CD4-positive, alpha-beta T cell treated with Interleukin-15 for 4 hours (primary cell): ENCODE results near the gene ZFHX2.

Experiments
- DNase-seq: peaks from one replicate; pipeline ENCODE4 v3.0.0-alpha.2; 2020; ENCODE audit warnings: low spot score

The ZFHX2 gene

DNA sequence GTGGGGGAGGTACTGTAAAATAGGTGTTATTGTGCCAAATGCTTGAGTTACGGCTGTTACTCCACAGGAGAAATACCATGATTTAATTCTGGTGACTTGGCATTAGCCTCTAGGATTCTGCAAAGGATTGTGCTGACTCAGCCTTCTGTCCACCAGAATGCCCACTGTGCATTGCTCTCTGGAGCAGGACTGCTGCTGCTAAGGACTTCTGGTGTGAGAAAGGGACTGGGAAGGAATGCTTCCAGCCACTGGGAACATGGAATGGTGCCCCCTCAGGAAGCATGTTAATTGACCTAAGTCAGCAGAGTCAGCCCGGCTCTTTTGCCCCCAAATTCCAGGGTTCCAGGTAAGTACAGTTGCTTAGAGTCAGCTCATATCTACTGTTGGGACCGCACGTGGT, 32.9 kb downstream of the ZFHX2 start:
- no peak for DNase-seq

GRCh38 chr14:23517650-23518326, 33.8 kb downstream of the ZFHX2 start:
- DNase-seq = no peak

DNA sequence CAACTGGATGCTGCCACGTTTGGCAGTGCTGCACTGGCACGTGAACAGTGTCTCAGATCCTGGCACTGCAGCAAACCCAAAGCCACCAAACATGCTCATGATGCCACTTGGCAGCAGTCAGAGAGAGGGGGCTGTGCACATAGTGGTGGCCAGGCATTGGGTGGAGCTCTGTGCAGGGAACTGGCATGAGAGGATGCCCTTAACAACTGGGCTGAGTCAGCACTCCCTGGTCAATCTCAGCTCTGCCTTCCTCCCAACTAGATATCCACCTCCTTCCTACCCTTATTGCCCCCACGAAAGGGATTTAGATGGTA, 37.0 kb downstream of the ZFHX2 start:
- DNase-seq = no peak

GRCh38 chr14:23513818-23514643, 37.5 kb downstream of the ZFHX2 start:
- no peak for DNase-seq

GRCh38 chr14:23513005-23513817, 38.4 kb downstream of the ZFHX2 start:
- DNase-seq = no peak

DNA sequence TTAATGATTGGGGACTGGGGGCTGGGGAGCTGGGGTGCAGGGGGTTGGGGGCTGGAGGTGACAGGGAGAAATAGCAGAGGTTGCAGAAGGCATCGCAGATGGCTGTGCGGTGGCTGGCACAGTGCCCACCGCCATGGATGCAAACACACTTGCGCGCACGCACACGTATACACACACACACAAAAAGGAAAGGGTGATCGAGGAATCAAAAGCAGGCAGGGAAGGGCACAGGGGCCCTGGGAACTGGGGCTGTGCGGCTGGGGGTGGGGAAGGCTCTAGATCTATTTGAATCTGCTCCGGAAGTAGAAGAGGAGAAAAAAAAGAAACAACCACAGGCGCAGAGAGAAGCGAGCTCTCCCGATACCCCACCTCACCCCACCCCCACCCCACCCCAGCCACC, 39.4 kb downstream of the ZFHX2 start:
- no peak for DNase-seq

DNA sequence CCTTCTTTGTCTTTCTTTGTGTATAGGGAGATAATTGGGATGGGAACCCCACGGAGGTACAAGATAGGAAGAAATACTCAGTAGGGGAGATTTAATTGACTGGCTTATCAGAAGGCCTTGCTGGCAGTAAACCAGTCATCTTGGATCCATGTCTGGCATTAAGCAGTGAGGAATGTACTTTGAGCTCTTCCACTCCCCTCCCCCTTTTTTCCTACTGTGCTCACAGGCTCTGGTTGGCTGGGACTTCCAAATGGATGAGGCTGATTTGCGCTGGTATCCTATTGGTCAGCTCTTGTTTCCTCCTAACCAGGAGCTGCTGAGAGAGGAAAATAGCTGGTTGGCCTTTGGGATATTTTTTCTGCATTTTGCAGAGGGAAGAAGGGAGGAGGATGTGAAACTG, 57.3 kb downstream of the ZFHX2 start:
- no peak for DNase-seq

DNA sequence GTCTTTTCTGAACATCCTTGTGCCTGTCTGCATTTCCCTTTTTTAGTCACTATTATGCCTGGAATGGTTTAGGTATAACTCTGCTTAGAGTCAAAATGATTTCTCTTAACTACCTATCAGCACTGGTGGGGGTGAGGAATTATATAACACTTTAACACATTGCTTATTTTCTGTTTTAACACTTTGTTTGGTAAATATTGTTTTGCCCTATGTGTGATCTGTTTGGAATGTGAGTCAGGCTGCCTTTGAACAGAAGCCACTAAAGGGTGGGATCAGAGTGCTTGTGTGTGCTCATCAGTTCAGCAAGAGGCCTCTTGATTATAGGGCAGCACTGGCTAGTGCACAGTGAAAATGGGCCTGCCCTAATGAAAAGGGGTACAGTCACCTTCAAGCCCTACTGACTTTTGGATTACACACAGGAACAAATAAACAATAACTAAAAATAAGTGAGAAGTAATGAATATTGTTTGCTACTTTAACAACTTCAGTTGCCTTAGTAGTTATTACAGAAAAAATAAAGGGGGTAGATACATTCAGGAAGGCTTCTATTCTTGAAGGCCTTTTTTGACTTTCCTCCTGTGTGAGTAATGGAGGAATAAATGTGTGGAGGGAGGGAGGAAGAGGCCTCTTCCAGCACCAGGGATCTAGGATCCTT, 58.8 kb downstream of the ZFHX2 start:
- no peak for DNase-seq

DNA sequence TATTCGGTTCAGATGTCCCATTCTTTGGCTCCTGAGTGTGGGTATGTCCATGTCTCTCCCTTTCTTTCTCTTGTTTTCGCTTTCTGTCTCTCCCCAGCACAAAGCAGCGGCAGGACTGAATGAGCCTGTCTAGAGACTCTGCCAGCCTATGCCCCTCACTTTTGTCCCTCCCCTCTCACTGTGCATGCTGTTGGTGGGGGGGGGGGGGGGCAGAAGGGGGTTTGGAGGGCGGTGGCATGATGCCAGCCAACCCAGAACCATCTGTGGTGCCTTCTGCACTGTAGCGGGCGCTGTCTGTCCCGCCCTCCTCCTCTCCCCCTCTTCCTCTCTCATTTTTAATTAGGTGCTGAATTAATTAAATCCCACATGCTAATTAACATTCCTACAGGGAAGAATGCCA, 64.3 kb downstream of the ZFHX2 start:
- DNase-seq = no peak

- DNase-seq = no peak
Measured at GRCh38 chr14:23486036-23486435, 65.5 kb downstream of the ZFHX2 start.

DNA sequence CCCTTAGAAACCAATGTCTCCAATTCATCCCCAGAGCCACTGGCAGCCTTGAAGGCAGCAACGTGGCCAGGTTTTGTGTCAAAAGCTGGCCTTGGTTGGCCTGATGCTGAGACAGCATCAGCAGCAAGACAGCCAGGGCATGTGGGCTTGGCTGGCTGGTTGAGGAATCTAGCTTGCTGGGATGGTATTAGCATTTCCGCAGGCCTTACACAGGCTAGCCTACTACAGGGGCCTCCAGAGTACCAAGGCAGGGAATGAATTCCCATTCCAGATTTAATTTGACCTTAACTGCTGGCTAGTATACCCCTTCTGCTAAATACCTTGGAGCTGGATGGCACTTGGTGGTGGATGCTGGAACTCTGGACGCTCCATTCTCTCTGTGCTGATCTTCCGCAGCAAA, 66.2 kb downstream of the ZFHX2 start:
- DNase-seq = no peak

DNA sequence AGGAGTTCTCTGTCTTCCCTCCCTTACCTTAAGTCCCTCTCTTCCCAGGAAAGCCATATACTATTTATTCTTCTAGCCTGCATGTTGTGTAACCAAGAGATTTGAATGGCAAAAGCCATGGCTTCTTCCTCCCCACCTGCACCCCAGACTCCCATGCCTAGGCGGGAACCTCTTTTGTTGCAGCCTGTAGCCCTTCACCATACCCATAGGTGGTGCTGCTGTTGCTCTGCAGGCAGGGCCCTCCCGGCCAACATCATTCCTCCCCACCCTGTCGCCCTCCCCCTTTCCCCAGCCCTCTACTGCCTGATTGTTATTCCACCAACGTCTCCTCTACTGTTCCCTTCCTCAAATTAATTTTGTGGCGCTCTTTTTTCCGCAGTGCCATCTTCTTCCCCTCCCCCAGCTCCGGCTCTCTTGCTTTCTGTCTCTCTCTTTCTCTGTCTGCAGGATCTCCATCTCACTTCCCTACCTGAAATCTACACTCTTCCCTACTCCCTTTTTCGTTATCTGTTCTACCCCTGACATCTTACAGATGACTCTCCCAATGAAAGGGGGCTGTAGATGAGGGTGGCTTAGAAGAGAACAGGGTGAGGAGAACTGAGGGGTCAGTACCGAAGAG, 68.2 kb downstream of the ZFHX2 start:
- no peak for DNase-seq

GRCh38 chr14:23482823-23483148, 68.8 kb downstream of the ZFHX2 start:
- no peak for DNase-seq

DNA sequence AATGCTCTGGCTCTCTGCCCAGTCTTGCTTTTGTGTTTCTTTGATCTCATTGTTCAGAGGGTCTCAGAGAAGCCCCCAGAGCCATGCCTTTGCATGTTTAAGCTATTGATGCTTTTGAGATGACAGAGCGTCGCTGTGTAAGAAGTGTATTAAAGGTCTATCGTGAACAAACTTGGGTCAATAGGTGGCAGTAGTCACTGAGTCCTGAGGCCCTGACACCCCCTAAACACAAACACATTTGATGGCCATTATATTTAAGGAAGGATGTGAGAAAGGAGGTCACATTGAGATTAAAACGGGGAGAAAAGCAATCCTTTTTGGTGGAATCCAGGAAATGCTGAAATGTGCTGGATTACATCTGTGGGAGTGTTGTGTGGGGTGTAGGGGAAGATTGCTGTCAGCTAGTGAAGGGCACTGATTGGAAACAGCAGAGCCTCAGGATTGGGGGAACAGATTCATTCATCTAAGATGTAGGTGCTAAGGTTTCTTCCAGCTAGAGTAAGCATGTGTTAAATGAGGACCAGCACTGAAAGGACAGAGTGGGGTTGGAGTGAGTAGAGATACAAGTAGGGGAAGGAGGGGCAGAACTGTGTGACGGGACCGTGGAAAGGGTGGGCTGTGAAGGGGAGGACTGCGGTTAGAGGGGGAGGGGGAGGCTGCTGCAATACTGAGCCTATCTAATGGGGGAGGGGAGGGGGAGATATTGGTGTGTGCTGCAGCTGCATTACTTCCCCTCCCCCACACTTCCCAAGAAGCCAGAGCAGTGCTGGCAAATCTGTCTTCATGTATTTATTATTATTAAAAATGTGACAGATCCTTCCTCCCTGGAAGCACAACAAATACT, 69.4 kb downstream of the ZFHX2 start:
- no peak for DNase-seq

GRCh38 chr14:23481362-23481970, 70.1 kb downstream of the ZFHX2 start:
- DNase-seq = no peak

- peak; percentile 75 for DNase-seq
Measured at GRCh38 chr14:23478109-23478759, 73.3 kb downstream of the ZFHX2 start.

DNA sequence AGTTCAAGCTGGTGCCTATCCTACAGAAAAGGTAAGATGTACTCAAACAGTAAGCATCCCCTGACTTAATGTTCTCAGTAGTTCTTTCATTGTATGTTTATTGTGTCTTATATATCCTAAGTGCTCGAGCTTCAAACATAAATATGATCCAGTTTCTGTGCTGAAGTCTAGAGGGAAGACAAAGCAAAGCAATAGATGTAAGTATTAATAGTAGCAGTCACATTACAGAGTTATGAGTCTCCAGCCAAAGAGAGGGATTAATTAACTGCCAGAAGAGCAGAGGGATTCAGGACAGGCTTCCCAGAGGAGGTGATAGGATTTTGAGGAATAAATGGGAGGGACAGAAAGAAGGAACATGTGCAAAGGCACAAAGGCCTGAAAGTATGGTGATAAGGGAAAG, 80.6 kb downstream of the ZFHX2 start:
- DNase-seq = no peak
